GM12878 (cell line): Measurements from ENCODE around the gene GUCA1A. TPM values are rescaled to one million over a fixed set of nuclear protein-coding genes. Genes with fewer than 3 reads are reported as not detected.

ENCODE experiments used
- ATF7 ChIP-seq: fragments of 450-650 bp; IDR thresholded peaks from 2 replicates; pipeline ENCODE4 v1.6.1; 2016; ENCODE audit warnings: low read depth, mild to moderate bottlenecking
- CBFB ChIP-seq: IDR thresholded peaks from 2 replicates; pipeline ENCODE4 v1.6.1; 2016; ENCODE audit warnings: antibody characterized with exemption, low read depth
- CUX1 ChIP-seq: IDR thresholded peaks from 2 replicates; pipeline ENCODE4 v1.6.1; 2012; ENCODE audit warnings: improper control_type of control experiment, low read depth, low read length; ENCODE audit not compliant: insufficient replicate concordance
- MEF2B ChIP-seq: fragments of 450-650 bp; IDR thresholded peaks from 2 replicates; pipeline ENCODE4 v1.6.1; 2018; ENCODE audit warnings: mild to moderate bottlenecking, moderate library complexity; ENCODE audit not compliant: partially characterized antibody, poor library complexity, severe bottlenecking
- POLR2AphosphoS2 ChIP-seq: IDR thresholded peaks from 2 replicates; pipeline ENCODE4 v1.6.1; 2011; ENCODE audit warnings: low read depth, mild to moderate bottlenecking, low read length, improper control_type of control experiment, moderate library complexity
- RELA ChIP-seq: fragments of 450-650 bp; IDR thresholded peaks from 2 replicates; pipeline ENCODE4 v1.8.0; 2014; ENCODE audit warnings: borderline replicate concordance; ENCODE audit not compliant: partially characterized antibody
- RUNX3 ChIP-seq: IDR thresholded peaks from 2 replicates; pipeline ENCODE4 v1.6.1; 2012; ENCODE audit warnings: low read length, inconsistent platforms
- TBL1XR1 ChIP-seq: IDR thresholded peaks from 2 replicates; pipeline ENCODE4 v1.6.1; 2012; ENCODE audit warnings: low read depth, low read length, improper control_type of control experiment
- ZNF207 ChIP-seq: fragments of 450-650 bp; IDR thresholded peaks from 2 replicates; pipeline ENCODE4 v1.6.1; 2014; ENCODE audit warnings: antibody characterized with exemption, mild to moderate bottlenecking, borderline replicate concordance
- polyA plus RNA-seq, 11 experiments: library from polyadenylated mRNA; depleted of rRNA in 4 of 11; unstranded in 6 of 11; stranded (reverse) in 5 of 11; fragments of >200 nt; fragmentation: Nextera tagmentation in 4 of 11; fragmentation: Illumina TruSeq in 1 of 11; extraction: Ambion mirVana in 4 of 11; extraction: Trizol in 1 of 11; gene quantifications; 1 replicate in 1 of 11; 2 replicates in 10 of 11; pipeline versions ENCODE4 v1.2.1 to v1.2.3, GENCODE V29; 2011 to 2016; ENCODE audit warnings: inconsistent platforms in 2 of 11, missing spikeins in 2 of 11, low read depth in 1 of 11
- total RNA-seq, 4 experiments: library from RNA; depleted of rRNA in 3 of 4; stranded (reverse); fragments of >200 nt in 3 of 4; fragmentation: Illumina TruSeq in 1 of 4; extraction: Trizol in 1 of 4; gene quantifications; 2 replicates each; pipeline versions ENCODE4 v1.2.1 to v1.2.3, GENCODE V29; 2013 to 2021

The GUCA1A gene
- total and polyA plus RNA-seq, 10 of the 15 experiments (the other 5 are each of a cell fraction or from before 2014, with no cell fraction given), result not detected

- no peak for TF ChIP-seq ZNF207
- no peak for TF ChIP-seq MEF2B
- no peak for TF ChIP-seq RELA
- TF ChIP-seq CBFB, result no peak
- no peak for TF ChIP-seq CUX1
- TF ChIP-seq RUNX3, result no peak
- TF ChIP-seq POLR2AphosphoS2, result no peak
- no peak for TF ChIP-seq TBL1XR1
- TF ChIP-seq ATF7, result no peak
- TF ChIP-seq, all 136 proteins: peak for 0
These were observed 20.3 kb downstream of the GUCA1A start (continued) for GRCh38 chr6:42193491-42193894.
